Neural cell (in vitro differentiated cells): Measurements from ENCODE around the gene HNRNPH2.

Source experiments
- CTCF ChIP-seq: fragments of 450-650 bp; IDR thresholded peaks from 2 replicates; pipeline ENCODE4 v1.5.1; 2014; ENCODE audit warnings: antibody characterized with exemption, mild to moderate bottlenecking, moderate library complexity; ENCODE audit not compliant: poor library complexity, severe bottlenecking
- EZH2 ChIP-seq: fragments of 200-600, 300-800 bp; shearing (Covaris generic), sonication (generic); IDR thresholded peaks from 2 replicates; pipeline ENCODE4 v1.6.1; 2014; ENCODE audit warnings: antibody characterized with exemption, low read length, borderline replicate concordance, mild to moderate bottlenecking; ENCODE audit not compliant: insufficient read depth, poor library complexity, severe bottlenecking
- SMC3 ChIP-seq: fragments of 450-650 bp; conservative IDR thresholded peaks from 2 replicates; pipeline ENCODE4 v1.6.1; 2014; ENCODE audit warnings: antibody characterized with exemption, mild to moderate bottlenecking, moderate library complexity; ENCODE audit not compliant: poor library complexity

- no peak for TF ChIP-seq CTCF
- TF ChIP-seq EZH2: no peak
- no peak for TF ChIP-seq SMC3
Measured at GRCh38 chrX:101450961-101451360, 42.9 kb downstream of the HNRNPH2 start.
